Activated naive CD4-positive, alpha-beta T cell treated with Interleukin-2 at 50 U/mL for 16 hours (primary cell): ENCODE results near the gene PRKN.
"Not testable (repeated sequence)": the region's sequence is repeated elsewhere in the genome, so short reads cannot be mapped to it uniquely, and the experiment has no call there.

Source experiments
- DNase-seq: peaks from one replicate; pipeline ENCODE4 v3.0.0-alpha.2; 2020

PRKN gene

DNA sequence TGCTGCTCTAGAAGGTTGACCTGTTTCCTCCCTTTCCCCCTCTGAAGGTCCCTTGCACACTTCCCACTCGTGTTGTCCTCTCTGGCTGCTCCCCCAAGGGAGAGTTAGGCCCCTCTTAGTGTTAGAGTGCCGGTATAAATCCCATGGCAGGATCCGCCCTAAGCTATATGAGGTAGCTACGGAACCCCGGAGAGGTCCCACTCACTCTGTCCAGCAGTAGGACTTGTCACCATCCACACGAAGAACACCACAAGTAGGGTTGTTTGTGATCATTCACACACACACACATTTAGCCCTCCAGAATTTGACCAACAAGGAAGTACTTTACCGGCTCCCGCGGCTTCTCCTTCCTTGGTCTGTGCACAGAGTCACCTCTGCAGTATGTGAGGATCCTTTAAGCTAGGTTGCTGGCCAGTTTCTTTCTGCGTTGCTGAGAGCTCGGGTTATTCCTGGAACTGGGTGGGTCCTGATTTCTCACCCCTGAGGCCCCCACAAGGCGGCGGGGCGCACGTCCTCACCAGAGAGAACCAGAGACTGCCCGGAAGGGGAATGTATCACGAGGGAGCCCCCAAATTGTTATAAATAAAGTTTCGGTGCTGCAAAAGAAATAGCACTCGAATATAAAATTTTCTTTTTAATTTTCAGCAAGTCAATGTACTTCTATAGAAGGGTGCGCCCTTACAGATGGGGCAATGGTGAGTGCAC lies 1412.9 kb downstream of the PRKN start:
- not testable (repeated sequence) for DNase-seq

DNA sequence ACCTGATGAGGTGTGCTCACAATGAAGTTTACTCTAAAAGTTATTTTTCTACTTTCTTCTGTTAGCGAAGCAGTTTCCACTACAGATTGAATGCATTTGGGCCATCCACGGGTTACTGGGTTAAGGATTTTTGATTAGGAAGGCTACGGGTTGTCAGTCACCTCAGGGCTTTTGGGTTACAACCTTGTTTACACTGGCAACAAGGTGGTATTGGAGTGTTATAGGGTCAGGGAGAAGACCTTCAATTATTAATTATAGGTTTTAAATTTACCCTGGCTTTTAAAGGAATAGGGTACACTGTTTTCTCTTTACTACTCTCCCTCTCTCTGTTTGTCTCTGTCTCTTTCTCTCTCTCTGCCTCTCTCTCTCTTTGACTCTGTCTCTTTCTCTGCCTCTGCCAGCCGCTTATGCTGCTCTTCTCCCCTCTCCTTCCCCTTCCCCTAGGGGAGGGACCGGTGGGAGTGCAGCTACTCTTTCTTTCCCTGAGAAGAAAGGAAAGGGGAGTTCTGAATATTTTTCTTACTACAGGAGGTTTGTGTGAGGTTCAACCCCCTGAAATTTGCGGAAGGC lies 1413.5 kb downstream of the PRKN start:
- no peak for DNase-seq

GRCh38 chr6:161313475-161313874 lies 1414.1 kb downstream of the PRKN start:
- not testable (repeated sequence) for DNase-seq

GRCh38 chr6:161309774-161310173 lies 1417.8 kb downstream of the PRKN start:
- not testable (repeated sequence) for DNase-seq

GRCh38 chr6:161308075-161308655 lies 1419.4 kb downstream of the PRKN start:
- DNase-seq = no peak

- no peak for DNase-seq
Observed at GRCh38 chr6:161305860-161306259, 1421.7 kb downstream of the PRKN start.

DNA sequence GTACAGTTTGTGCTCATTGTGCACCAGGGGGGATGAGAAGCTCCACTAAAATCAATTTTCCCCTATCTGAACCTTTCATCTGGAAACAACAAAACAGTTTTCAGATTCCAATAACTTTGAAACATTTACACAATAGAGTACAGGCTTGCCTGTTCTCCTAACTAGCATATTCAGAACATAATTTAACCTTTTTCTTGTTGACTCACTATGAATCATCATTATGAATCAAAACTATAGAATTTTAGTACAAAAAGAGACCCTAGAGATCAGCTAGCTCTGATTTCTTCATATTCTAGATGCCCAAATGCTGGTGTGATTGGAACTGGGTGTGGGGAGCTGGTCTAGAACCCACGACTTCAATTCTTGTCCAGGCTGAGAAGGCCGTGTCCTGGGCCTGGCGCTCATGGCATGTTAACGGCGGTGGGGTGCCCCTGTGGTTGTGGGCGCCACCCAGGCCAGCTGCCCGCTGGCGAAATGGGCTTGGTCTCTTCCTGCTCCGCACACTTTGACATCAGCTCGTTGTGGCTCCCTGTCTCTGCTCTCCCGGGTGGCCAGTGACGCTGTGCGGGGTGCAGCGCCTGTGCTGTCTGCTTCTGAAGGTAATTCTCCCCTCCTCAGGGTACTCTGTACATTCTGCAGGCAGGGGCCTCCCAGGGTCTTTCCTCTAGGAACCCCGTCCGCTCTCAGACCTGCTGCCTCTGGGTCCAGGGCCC lies 1423.8 kb downstream of the PRKN start:
- DNase-seq = no peak

DNA sequence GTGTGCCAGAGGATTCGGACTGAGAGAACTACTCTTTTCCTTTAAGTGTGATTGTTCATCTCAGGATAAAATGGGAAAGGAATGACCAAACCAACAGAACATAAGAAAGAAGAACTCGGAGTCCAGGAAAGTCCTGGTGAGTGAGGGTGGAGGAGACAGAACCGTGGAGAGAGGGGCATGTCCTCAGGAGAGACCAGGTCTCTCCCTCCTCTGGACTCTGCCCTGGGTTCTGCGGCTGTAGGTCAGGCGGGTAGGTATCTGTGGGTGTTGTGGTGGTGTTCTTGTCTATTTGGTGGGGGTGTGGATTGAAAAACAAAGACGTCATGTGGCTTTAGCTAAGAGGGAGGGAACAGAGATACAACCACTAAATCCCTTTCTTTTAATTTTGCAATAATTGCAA lies 1424.6 kb downstream of the PRKN start:
- no peak for DNase-seq

DNA sequence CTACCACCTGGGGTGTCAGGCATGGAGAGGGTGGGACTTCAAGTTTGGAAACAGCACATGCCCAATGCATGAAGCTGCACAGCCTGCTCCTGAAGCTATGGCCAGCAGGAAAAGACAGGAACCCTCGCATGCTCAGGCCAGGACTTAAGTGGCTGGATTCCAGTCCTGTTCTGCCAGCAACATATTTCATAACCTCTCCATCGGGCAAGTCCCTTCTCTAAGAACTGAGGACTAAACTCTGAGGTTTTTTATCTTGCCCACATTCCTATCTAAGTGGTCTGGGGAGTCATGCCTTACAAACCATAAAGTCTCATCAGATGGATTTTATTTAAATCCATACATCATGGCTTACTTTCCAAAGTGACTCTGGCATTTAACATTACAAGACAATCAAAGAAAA lies 1426.2 kb downstream of the PRKN start:
- no peak for DNase-seq

DNA sequence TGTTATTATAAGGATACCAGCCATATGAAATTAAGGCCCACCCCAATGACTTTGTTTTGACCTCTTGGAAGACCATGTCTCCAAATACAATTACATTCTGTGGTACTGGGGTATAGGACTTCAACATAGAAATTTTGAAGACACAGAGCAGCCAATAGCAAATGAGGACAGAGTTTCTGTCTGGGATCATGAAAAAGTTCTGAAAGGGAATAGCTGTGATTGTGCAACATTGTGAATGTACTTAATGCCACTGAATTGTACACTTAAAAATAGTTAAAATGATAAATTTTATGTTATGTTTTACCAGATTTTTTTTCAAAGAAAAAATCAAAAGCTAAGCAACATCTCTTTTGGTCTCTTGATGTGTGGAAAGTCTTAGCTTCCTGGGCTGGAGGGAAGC lies 1426.7 kb downstream of the PRKN start:
- no peak for DNase-seq

DNA sequence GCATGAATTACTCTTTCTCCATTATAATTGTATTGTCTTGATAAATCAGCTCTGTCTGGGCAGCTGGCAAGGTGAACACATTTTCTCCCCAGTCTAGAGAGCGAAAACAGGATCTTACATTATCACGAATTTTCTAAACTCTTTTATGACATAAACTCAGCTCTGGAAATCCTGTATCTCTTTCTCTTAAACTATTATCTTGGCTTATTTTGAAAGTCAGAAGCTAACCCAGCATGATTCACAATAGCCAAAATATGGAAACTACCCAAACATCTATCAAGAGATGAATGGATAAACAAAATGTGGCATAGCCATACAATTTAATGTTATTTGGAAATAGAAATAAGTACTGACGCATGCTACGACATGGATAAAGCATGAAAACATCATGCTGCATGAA lies 1427.8 kb downstream of the PRKN start:
- no peak for DNase-seq
